Smooth muscle cell (in vitro differentiated cells): ENCODE data around the gene IMPG1. TPM values are rescaled to one million over a fixed set of nuclear protein-coding genes. Genes with fewer than 3 reads are reported as not detected.

Experiments
- DNase-seq: peaks from one replicate; lab custom pipeline; 2025; ENCODE audit not compliant: unreplicated experiment; lab: John Stamatoyannopoulos, UW
- H2AFZ ChIP-seq: fragments of 200-600 bp; sonication (generic); 2 replicates; pipeline ENCODE4 v1.6.0; 2016; ENCODE audit warnings: antibody characterized with exemption, low read depth, mild to moderate bottlenecking
- H3F3A ChIP-seq: fragments of 200-600 bp; sonication (generic); 2 replicates; pipeline ENCODE4 v1.6.0; 2017; ENCODE audit warnings: antibody characterized with exemption, low read depth
- H3K27ac ChIP-seq: fragments of 200-600 bp; sonication (generic); 2 replicates; pipeline ENCODE4 v1.5.1; 2016; ENCODE audit warnings: low read depth, mild to moderate bottlenecking
- H3K27me3 ChIP-seq: fragments of 200-600 bp; sonication (generic); 2 replicates; pipeline ENCODE4 v1.6.1; 2016; ENCODE audit warnings: low read depth, mild to moderate bottlenecking
- H3K36me3 ChIP-seq: fragments of 200-600 bp; sonication (generic); 2 replicates; pipeline ENCODE4 v1.5.1; 2016; ENCODE audit warnings: low read depth
- H3K4me1 ChIP-seq: fragments of 200-600 bp; sonication (generic); 2 replicates; pipeline ENCODE4 v1.5.1; 2016; ENCODE audit warnings: low read depth
- H3K4me2 ChIP-seq: fragments of 200-600 bp; sonication (generic); 2 replicates; pipeline ENCODE4 v1.6.0; 2016; ENCODE audit warnings: mild to moderate bottlenecking
- H3K4me3 ChIP-seq: fragments of 200-600 bp; sonication (generic); 2 replicates; pipeline ENCODE4 v1.5.1; 2016; ENCODE audit warnings: mild to moderate bottlenecking
- H3K79me2 ChIP-seq: fragments of 200-600 bp; sonication (generic); 2 replicates; pipeline ENCODE4 v1.6.0; 2016; ENCODE audit warnings: low read depth, mild to moderate bottlenecking
- H3K9ac ChIP-seq: fragments of 200-600 bp; sonication (generic); 2 replicates; pipeline ENCODE4 v1.6.0; 2016; ENCODE audit warnings: low read depth
- H3K9me3 ChIP-seq: fragments of 200-600 bp; sonication (generic); replicated peaks from 2 replicates; pipeline ENCODE4 v1.5.1; 2016; ENCODE audit warnings: low read depth
- H4K20me1 ChIP-seq: fragments of 200-600 bp; sonication (generic); 2 replicates; pipeline ENCODE4 v1.6.0; 2016; ENCODE audit warnings: low read depth
- CTCF ChIP-seq: fragments of 200-600 bp; sonication (generic); IDR thresholded peaks from 2 replicates; pipeline ENCODE4 v1.5.1; 2017; ENCODE audit warnings: borderline replicate concordance, mild to moderate bottlenecking, antibody characterized with exemption; ENCODE audit not compliant: insufficient read depth, poor library complexity, severe bottlenecking
- WGBS: methylation state at CpG from one replicate; pipeline ENCODE4 v1.1.7; 2016; ENCODE audit warnings: low lambda C conversion rate; 5-methylcytosine and 5-hydroxymethylcytosine counted together
- polyA plus RNA-seq: library from polyadenylated mRNA; unstranded; fragments of >200 nt; fragmentation: Nextera tagmentation; extraction: Ambion mirVana; gene quantifications from 2 replicates; pipeline ENCODE4 v1.2.1, GENCODE V29; 2016
- total RNA-seq: library from RNA; depleted of rRNA; stranded (reverse); fragments of >200 nt; gene quantifications from 2 replicates; pipeline ENCODE4 v1.2.3, GENCODE V29; 2014

Gene IMPG1
- total and polyA plus RNA-seq, 2 experiments from 2014 or later: not detected

- Histone ChIP-seq H2AFZ (no peak overlapping the region), H3K9ac (no peak overlapping the region)
- 91% methylated on average over 2 of the region's 2 CpGs for WGBS
These were observed 187.6 kb downstream of the IMPG1 start for GRCh38 chr6:75884822-75885221.

GRCh38 chr6:75882734-75883133, 189.7 kb downstream of the IMPG1 start:
- H3K27ac ChIP-seq: peak overlapping the region; percentile 74
- DNase-seq: no peak
- peaks cover 3% of the 10 kb centered on the region for H3K4me1 ChIP-seq

More at GRCh38 chr6:75884822-75885221, 187.6 kb downstream of the IMPG1 start:
- H3K4me1 ChIP-seq: peaks cover 3% of the 10 kb centered on the region
- H3K36me3 ChIP-seq: no peaks in the 10 kb centered on the region
- H3K9me3 ChIP-seq: no peaks in the 10 kb centered on the region
- no peak overlapping the region for H3K4me3 ChIP-seq
- no peak for TF ChIP-seq CTCF
- no peaks in the 10 kb centered on the region for H3K27me3 ChIP-seq
- no peak overlapping the region for H3K4me2 ChIP-seq
- H3K27ac ChIP-seq: no peak overlapping the region
- no peaks in the 10 kb centered on the region for H4K20me1 ChIP-seq
- no peak for DNase-seq
- no peaks in the 10 kb centered on the region for H3F3A ChIP-seq
- no peaks in the 10 kb centered on the region for H3K79me2 ChIP-seq

GRCh38 chr6:75880305-75880704, 192.2 kb downstream of the IMPG1 start:
- H3K79me2 ChIP-seq: no peaks in the 10 kb centered on the region
- H3K4me1 ChIP-seq: peaks cover 3% of the 10 kb centered on the region
- no peak overlapping the region for H3K4me2 ChIP-seq
- H3K27me3 ChIP-seq: no peaks in the 10 kb centered on the region
- no peak for TF ChIP-seq CTCF
- H3K36me3 ChIP-seq: no peaks in the 10 kb centered on the region
- no peak overlapping the region for H3K4me3 ChIP-seq
- no peak overlapping the region for H3K27ac ChIP-seq
- no peaks in the 10 kb centered on the region for H4K20me1 ChIP-seq
- H3F3A ChIP-seq: no peaks in the 10 kb centered on the region
- H3K9ac ChIP-seq: no peak overlapping the region
- no peak overlapping the region for H2AFZ ChIP-seq
- 95% methylated on average over 1 of the region's 1 CpG for WGBS
- no peaks in the 10 kb centered on the region for H3K9me3 ChIP-seq
- DNase-seq: no peak

More at GRCh38 chr6:75882734-75883133, 189.7 kb downstream of the IMPG1 start:
- TF ChIP-seq CTCF: no peak
- Histone ChIP-seq H3K79me2 (no peaks in the 10 kb centered on the region), H3K9ac (peak overlapping the region; percentile 22), H4K20me1 (no peaks in the 10 kb centered on the region), H3K27me3 (no peaks in the 10 kb centered on the region), H3F3A (no peaks in the 10 kb centered on the region), H3K4me3 (no peak overlapping the region), H2AFZ (no peak overlapping the region), H3K36me3 (no peaks in the 10 kb centered on the region), H3K9me3 (no peaks in the 10 kb centered on the region), H3K4me2 (peak overlapping the region; percentile 17)
- WGBS: 74% methylated on average over 2 of the region's 2 CpGs

GRCh38 chr6:75876152-75876551, 196.3 kb downstream of the IMPG1 start:
- Histone ChIP-seq H3K9me3 (no peaks in the 10 kb centered on the region), H3K36me3 (no peaks in the 10 kb centered on the region), H3K27ac (no peak overlapping the region), H3K4me1 (no peaks in the 10 kb centered on the region), H3K9ac (no peak overlapping the region), H3K4me3 (no peak overlapping the region), H3F3A (no peaks in the 10 kb centered on the region), H3K4me2 (no peak overlapping the region), H4K20me1 (no peaks in the 10 kb centered on the region), H3K79me2 (no peaks in the 10 kb centered on the region), H2AFZ (no peak overlapping the region), H3K27me3 (no peaks in the 10 kb centered on the region)
- DNase-seq: no peak
- TF ChIP-seq CTCF: no peak
